ENCODE measurements around the gene OR6S1. TPM values are rescaled to one million over a fixed set of nuclear protein-coding genes. Genes with fewer than 3 reads are reported as not detected.

Gene OR6S1
- total and polyA plus RNA-seq, 2 donors (not counting 3 experiments of a cell fraction or from before 2014, with no cell fraction given), result not detected

- no peaks in the 10 kb centered on the region for H4K20me1 ChIP-seq (replicated peaks; ENCODE audit: control insufficient read depth, extremely low read depth, insufficient read depth, low read length)
- H3K9me1 ChIP-seq (replicated peaks; ENCODE audit: control insufficient read depth, extremely low read depth, insufficient read depth, low read length), result no peaks in the 10 kb centered on the region
- H3K4me1 ChIP-seq (ENCODE audit: control insufficient read depth, extremely low read depth, insufficient read depth, low read length), result peaks cover 7% of the 10 kb centered on the region
- POLR2A ChIA-PET, result no interaction called here
- intact Hi-C loops (cut with micrococcal nuclease) (no loop called here), dilution Hi-C loops (cut with MboI; ENCODE audit: extremely low pct_ligation_motif_present, low sequenced_read_pairs) (no loop called here)
- no peak overlapping the region for H3K27ac ChIP-seq (ENCODE audit: insufficient read depth, low read depth, low read length)
- no peak for DNase-seq (ENCODE audit: low read depth, low spot score)
- H3K9ac ChIP-seq (replicated peaks; ENCODE audit: extremely low read depth, insufficient read depth, low read length), result no peak overlapping the region
- H3K27me3 ChIP-seq (ENCODE audit: control insufficient read depth in 2 of 2, insufficient read depth in 2 of 2, low read length in 2 of 2), result peaks cover 8 to 10% of the 10 kb centered on the region in 2 experiments
- H2AFZ ChIP-seq (ENCODE audit: low read depth, low read length), result no peak overlapping the region
- TF ChIP-seq, protein P1, sequence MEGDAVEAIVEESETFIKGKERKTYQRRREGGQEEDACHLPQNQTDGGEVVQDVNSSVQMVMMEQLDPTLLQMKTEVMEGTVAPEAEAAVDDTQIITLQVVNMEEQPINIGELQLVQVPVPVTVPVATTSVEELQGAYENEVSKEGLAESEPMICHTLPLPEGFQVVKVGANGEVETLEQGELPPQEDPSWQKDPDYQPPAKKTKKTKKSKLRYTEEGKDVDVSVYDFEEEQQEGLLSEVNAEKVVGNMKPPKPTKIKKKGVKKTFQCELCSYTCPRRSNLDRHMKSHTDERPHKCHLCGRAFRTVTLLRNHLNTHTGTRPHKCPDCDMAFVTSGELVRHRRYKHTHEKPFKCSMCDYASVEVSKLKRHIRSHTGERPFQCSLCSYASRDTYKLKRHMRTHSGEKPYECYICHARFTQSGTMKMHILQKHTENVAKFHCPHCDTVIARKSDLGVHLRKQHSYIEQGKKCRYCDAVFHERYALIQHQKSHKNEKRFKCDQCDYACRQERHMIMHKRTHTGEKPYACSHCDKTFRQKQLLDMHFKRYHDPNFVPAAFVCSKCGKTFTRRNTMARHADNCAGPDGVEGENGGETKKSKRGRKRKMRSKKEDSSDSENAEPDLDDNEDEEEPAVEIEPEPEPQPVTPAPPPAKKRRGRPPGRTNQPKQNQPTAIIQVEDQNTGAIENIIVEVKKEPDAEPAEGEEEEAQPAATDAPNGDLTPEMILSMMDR (IDR thresholded peaks at IDR 0.05; ENCODE audit: extremely low read depth in 1 of 2, insufficient read depth in 1 of 2, low read depth in 1 of 2, low read length in 2 of 2), result no peak
- TF ChIP-seq FOS (IDR thresholded peaks at IDR 0.05; ENCODE audit: borderline replicate concordance, insufficient read depth, low read length), result no peak
- no peak for TF ChIP-seq GATA2 (IDR thresholded peaks at IDR 0.05; ENCODE audit: insufficient read depth, insufficient read length, low read depth, low read length)
- TF ChIP-seq POLR2AphosphoS5 (IDR thresholded peaks at IDR 0.05; ENCODE audit: insufficient read depth, low read depth, low read length), result no peak
- TF ChIP-seq EZH2 (IDR thresholded peaks at IDR 0.05; ENCODE audit: borderline replicate concordance, low read depth, low read length, severe bottlenecking), result no peak
- no peak for TF ChIP-seq MYC (IDR thresholded peaks at IDR 0.05; ENCODE audit: low read depth, low read length)
- TF ChIP-seq POLR2A (IDR thresholded peaks at IDR 0.05; ENCODE audit: low read depth, low read length), result no peak
- no peak for TF ChIP-seq JUN (IDR thresholded peaks at IDR 0.05; ENCODE audit: borderline replicate concordance, insufficient read depth, insufficient read length, low read depth)
- no peak for TF ChIP-seq MAX (IDR thresholded peaks at IDR 0.05; ENCODE audit: insufficient read depth, insufficient read length)
- no peak overlapping the region for H3K4me2 ChIP-seq (ENCODE audit: insufficient read depth, low read length)
- H3K79me2 ChIP-seq (ENCODE audit: control insufficient read depth, insufficient read depth, low read length), result no peaks in the 10 kb centered on the region
- BruUV-seq (replicated peaks), result no TSS peak
- no peaks in the 10 kb centered on the region for H3K9me3 ChIP-seq (replicated peaks; ENCODE audit: control insufficient read depth, insufficient read depth, low read length)
- CTCF ChIA-PET, result no interaction called here
- FAIRE-seq, result no peak
- no peaks in the 10 kb centered on the region for H3K36me3 ChIP-seq (ENCODE audit: control insufficient read depth in 2 of 2, extremely low read depth in 1 of 2, insufficient read depth in 2 of 2, low read length in 2 of 2)
- no peak overlapping the region for H3K4me3 ChIP-seq (replicated peaks in 1 of 3; ENCODE audit: insufficient read depth in 1 of 3, low read depth in 1 of 3, low read length in 3 of 3)
Observed at GRCh38 chr14:20615996-20616395, 25.5 kb downstream of the OR6S1 start.
